Measurements from ENCODE around the gene GPC5. TPM values are rescaled to one million over a fixed set of nuclear protein-coding genes. Genes with fewer than 3 reads are reported as not detected.

The GPC5 gene
- total RNA-seq, 2 donors from 2014 or later = 0.55 to 1.0 TPM

DNA sequence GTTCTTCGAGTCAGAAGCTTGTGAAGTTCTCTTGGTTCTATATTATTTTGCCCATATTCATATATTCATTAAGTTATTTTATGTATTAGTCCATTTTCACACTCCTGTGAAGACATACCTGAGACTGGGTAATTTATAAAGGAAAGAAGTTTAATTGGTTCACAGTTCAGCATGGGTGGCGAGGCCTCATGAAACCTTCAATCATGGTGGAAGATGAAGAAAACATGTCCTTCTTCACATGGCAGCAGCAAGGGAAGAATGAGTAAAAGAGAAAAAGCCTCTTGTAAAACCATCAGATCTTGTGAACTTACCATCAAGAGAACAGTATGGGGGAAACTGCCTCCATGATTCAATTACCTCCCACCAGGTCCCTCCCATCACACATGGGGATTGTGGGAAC lies 182.3 kb downstream of the GPC5 start:
- DNase-seq (ENCODE audit: low spot score) (no peak), ATAC-seq (no peak)
- H3K27me3 Mint-ChIP-seq = no peaks in the 10 kb centered on the region
- peaks cover 8% of the 10 kb centered on the region for H3K9me3 Mint-ChIP-seq
- H3K4me3 Mint-ChIP-seq = no peak overlapping the region
- no peak overlapping the region for H3K27ac Mint-ChIP-seq
- H3K4me1 Mint-ChIP-seq (ENCODE audit: low read depth in 2 of 2) = no peaks in the 10 kb centered on the region
- no peaks in the 10 kb centered on the region for H3K36me3 Mint-ChIP-seq

DNA sequence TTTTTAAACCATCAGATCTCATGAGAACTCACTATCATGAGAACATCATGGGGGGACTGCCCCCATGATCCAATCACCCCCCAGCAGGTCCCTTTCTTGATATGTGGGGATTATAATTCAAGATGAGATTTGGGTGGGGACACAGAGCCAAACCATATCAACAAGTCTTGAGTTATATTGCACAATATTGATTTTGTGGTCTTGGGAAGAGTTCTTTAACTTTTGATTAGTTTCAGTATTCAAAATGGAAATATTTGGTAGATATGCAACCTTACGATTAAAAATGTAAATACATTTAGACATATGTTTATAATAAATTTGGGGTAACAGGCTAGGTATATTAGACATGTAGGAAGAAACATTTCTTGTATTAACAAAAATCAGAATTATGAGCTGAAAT lies 188.2 kb downstream of the GPC5 start:
- H3K9me3 Mint-ChIP-seq = peaks cover 11% of the 10 kb centered on the region
- H3K4me3 Mint-ChIP-seq = no peak overlapping the region
- H3K27me3 Mint-ChIP-seq = no peaks in the 10 kb centered on the region
- ATAC-seq (no peak), DNase-seq (ENCODE audit: low spot score) (no peak)
- H3K4me1 Mint-ChIP-seq (ENCODE audit: low read depth in 2 of 2) = no peaks in the 10 kb centered on the region
- H3K27ac Mint-ChIP-seq = no peak overlapping the region
- H3K36me3 Mint-ChIP-seq = no peaks in the 10 kb centered on the region

DNA sequence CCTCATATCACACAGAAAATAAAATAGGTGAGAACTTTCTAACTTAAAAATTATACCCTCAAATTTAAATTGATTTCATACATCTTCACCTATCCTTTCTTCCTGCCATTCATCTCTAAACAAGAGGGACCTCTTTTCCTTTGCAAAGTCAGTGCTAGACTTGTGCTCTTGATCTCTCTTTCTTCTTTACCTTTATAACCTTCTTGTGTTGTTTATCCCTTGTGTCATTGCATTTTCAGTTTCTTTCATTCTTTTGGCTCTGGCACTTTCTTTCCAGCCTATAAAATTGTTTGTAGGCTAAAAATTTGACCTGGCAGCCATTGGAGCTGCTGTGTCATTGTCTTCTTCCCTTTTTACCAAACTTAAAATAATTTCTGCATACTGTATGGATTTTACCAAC lies 190.1 kb downstream of the GPC5 start:
- Mint-ChIP-seq H3K4me1 (ENCODE audit: low read depth in 2 of 2) (no peaks in the 10 kb centered on the region), H3K4me3 (no peak overlapping the region), H3K27me3 (no peaks in the 10 kb centered on the region), H3K9me3 (peaks cover 8% of the 10 kb centered on the region), H3K27ac (no peak overlapping the region), H3K36me3 (no peaks in the 10 kb centered on the region)
- DNase-seq (ENCODE audit: low spot score) (no peak), ATAC-seq (no peak)

DNA sequence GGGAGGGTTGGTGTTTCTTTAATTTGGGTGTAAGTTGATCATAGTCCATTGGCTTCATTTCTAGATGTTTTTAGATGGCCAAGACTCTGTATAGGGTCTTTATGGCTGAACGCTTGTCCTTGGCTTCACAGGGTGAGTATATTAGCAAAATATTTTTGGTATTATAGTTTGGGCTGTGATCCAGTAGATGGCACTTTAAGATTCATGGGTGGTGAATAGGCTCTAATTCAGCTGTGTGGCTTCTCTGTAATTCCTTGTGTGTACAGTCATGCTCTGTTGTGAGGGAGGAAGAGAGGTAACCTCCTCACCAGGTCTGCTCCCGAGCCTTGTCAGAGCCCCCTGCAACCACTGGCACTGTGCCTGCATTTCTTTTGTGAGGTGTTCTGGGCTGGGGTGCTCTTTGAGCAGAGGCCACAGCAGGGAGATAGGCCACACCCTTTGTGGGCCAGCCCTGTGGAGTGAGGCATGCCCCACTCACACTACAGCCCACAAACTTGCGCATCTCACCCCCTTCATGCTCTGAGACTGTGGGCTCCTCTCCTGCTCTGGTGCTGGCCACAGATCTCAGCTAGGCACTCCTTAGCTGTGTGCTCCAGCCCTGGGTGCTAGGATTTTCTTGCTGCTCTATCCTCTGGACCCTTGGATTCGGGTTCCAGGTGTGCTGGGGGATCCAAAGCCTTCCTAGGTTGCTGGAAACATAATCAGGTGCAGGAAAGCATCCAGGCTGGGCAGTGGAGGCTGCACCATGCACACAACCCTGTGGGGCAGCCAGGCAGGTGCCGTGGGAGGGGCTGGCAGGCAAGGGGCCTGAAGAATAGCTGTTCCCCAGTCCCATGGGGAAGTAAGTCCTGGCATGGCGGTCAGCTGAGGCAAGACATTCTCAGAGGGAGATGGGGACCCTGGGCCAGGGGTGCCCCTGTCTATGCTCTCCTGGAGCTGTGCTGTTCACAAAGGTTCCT lies 193.9 kb downstream of the GPC5 start:
- ATAC-seq (peak in 1 of 2 donors; percentile 36), DNase-seq (ENCODE audit: low spot score) (no peak)
- Mint-ChIP-seq H3K36me3 (no peaks in the 10 kb centered on the region), H3K4me1 (ENCODE audit: low read depth in 2 of 2) (no peaks in the 10 kb centered on the region), H3K27me3 (no peaks in the 10 kb centered on the region), H3K4me3 (no peak overlapping the region), H3K9me3 (peaks cover 10% of the 10 kb centered on the region), H3K27ac (no peak overlapping the region)

DNA sequence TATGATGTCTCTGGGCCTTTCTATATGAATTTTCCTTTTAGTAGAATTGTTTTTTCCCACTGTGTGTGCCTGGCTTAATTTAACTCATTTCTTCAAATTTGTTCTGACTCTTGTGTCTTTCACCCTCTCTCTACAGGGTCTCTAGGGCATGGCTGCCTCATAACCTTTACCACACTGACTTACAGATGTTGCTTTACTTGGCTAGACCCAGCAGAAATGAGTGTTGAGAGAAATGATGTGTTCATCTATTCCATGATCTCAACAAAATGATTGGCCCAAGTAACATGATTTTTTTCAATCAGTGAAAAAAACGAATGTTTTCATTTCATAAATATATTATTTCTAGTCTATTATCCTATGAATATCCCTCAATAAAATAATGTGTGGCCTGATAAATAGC lies 195.0 kb downstream of the GPC5 start:
- H3K9me3 Mint-ChIP-seq = peaks cover 10% of the 10 kb centered on the region
- H3K36me3 Mint-ChIP-seq = no peaks in the 10 kb centered on the region
- H3K4me3 Mint-ChIP-seq = no peak overlapping the region
- ATAC-seq (no peak), DNase-seq (ENCODE audit: low spot score) (no peak)
- no peaks in the 10 kb centered on the region for H3K27me3 Mint-ChIP-seq
- H3K27ac Mint-ChIP-seq = no peak overlapping the region
- no peaks in the 10 kb centered on the region for H3K4me1 Mint-ChIP-seq (ENCODE audit: low read depth in 2 of 2)

DNA sequence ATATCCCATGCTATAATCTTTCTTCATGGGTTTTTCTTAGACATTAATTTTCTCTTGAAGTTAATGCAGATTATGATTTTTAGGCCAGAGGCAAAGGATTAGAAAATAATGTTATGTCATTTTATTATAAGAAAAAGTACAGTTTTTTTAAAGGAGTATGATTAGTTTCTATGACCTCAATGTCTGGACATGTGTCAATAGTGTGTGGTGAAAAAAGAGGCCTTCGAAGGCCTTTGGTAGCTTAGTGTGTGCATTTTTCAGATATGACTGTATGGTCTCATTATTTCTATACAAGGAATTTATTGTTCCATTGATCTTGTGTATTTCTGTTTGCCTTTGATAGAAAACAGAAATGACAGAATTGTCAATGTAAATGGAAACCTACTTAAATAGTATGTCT lies 195.6 kb downstream of the GPC5 start:
- Mint-ChIP-seq H3K27ac (no peak overlapping the region), H3K4me3 (no peak overlapping the region)

DNA sequence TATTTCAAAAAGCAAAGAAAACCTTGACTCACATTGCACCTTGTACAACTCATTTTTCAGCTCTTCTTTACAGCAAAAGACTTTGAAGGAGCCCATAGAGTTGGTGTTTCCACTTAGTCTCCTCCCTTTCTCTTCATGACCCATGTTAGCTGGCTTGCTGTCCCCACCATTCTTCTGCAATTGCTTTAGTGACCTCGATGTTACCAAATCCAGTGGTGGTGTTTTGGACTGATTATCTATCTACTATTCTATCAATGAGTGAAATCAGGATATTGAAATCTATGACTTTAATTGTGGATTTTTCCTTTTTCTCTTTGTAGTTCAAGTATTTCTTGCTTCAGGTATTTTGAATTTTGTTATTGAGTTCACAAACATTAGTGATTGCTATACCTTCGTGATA lies 197.3 kb downstream of the GPC5 start:
- Mint-ChIP-seq H3K9me3 (peaks cover 7% of the 10 kb centered on the region), H3K27ac (no peak overlapping the region), H3K36me3 (no peaks in the 10 kb centered on the region), H3K27me3 (no peaks in the 10 kb centered on the region), H3K4me1 (ENCODE audit: low read depth in 2 of 2) (no peaks in the 10 kb centered on the region), H3K4me3 (no peak overlapping the region)
- DNase-seq (ENCODE audit: low spot score) = no peak
- ATAC-seq = no peak

More for the DNA sequence above, 195.6 kb downstream of the GPC5 start:
- no peaks in the 10 kb centered on the region for H3K27me3 Mint-ChIP-seq
- H3K9me3 Mint-ChIP-seq = peaks cover 10% of the 10 kb centered on the region
- DNase-seq (ENCODE audit: low spot score) = no peak
- no peaks in the 10 kb centered on the region for H3K36me3 Mint-ChIP-seq
- no peak for ATAC-seq
- H3K4me1 Mint-ChIP-seq (ENCODE audit: low read depth in 2 of 2) = no peaks in the 10 kb centered on the region

DNA sequence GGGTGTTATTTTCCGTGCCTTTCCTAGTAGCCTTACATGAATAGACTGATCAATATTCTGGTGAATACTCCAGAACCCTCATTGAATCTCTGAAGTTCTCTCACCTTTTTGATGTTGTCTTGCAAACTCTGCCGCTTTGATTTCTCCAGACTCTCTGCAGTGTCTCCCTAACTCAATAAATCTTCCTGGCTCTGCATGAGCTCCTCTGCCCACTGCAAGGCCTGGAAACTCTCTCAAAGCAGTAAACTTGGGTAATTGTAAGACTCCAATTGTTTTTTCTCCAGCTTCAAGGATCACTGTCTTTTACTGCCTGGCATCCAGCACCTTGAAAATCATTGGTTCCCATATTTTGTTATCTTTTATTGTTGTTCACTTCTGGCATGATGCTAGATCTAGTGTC lies 198.4 kb downstream of the GPC5 start:
- Mint-ChIP-seq H3K27ac (no peak overlapping the region), H3K4me1 (ENCODE audit: low read depth in 2 of 2) (no peaks in the 10 kb centered on the region), H3K9me3 (peaks cover 4% of the 10 kb centered on the region), H3K27me3 (no peaks in the 10 kb centered on the region), H3K36me3 (no peaks in the 10 kb centered on the region), H3K4me3 (no peak overlapping the region)
- ATAC-seq = no peak
- DNase-seq (ENCODE audit: low spot score) = no peak

DNA sequence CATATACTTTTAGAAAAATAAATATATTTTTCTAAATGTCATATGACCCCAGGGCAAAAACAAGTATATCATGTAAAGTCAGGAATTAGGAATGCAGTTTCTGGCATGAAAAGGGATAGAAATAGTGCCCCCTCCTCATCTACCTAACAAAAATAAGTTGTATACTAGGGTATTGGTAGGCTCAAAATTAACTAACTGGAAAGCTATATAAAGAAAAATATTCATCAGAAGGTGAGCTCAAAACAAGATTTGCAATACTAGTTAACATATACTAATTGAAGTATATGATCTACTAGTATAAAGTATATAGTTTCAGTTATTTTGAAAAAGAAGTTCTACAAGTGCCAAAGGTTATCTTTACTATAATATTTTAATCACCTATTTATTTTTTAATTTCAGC lies 200.2 kb downstream of the GPC5 start:
- Mint-ChIP-seq H3K36me3 (no peaks in the 10 kb centered on the region), H3K27ac (no peak overlapping the region), H3K9me3 (peaks cover 12% of the 10 kb centered on the region), H3K27me3 (no peaks in the 10 kb centered on the region), H3K4me3 (no peak overlapping the region), H3K4me1 (ENCODE audit: low read depth in 2 of 2) (no peaks in the 10 kb centered on the region)
- DNase-seq (ENCODE audit: low spot score) (no peak), ATAC-seq (no peak)

DNA sequence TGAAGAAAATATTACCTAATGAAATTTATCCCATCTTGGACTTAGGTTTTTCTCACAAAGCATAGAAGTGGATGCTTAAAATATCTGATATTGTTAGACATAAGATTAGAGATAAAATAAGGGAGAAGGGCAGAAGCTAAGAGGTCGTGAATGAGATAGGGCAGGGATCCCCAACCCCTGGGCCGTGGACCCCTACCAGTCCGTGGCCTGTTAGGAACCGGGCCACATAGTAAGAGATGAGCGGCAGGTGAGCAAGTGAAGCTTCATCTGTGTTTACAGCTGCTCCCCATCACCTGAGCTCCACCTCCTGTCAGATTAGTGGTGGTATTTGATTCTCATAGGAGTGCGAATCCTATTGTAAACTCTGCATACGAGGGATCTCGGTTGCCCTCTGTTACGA lies 202.9 kb downstream of the GPC5 start:
- ATAC-seq (no peak), DNase-seq (ENCODE audit: low spot score) (no peak)
- no peaks in the 10 kb centered on the region for H3K36me3 Mint-ChIP-seq
- no peak overlapping the region for H3K27ac Mint-ChIP-seq
- no peaks in the 10 kb centered on the region for H3K4me1 Mint-ChIP-seq (ENCODE audit: low read depth in 2 of 2)
- peaks cover 12% of the 10 kb centered on the region for H3K9me3 Mint-ChIP-seq
- H3K27me3 Mint-ChIP-seq = no peaks in the 10 kb centered on the region
- no peak overlapping the region for H3K4me3 Mint-ChIP-seq

DNA sequence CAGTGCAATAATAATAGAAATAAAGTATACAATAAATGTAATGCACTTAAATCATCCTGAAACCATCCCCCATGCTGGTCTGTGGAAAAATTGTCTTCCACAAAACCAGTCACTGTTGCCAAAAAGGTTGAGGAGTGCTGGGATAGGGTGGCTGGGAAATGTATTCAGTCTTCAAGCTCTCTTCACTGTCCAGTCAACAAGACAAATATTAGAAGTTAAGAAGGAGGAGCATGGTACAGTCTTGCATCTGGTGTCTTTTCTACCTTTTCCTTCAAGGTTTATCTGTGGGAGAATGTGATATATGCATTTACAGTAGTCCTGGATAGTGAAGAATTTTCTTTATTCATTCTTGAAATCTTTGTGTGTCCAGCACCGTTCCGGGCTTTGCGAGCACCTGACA lies 203.4 kb downstream of the GPC5 start:
- no peak for ATAC-seq
- Mint-ChIP-seq H3K4me1 (ENCODE audit: low read depth in 2 of 2) (no peaks in the 10 kb centered on the region), H3K27ac (no peak overlapping the region), H3K27me3 (no peaks in the 10 kb centered on the region), H3K9me3 (peaks cover 11% of the 10 kb centered on the region), H3K36me3 (no peaks in the 10 kb centered on the region), H3K4me3 (no peak overlapping the region)
- DNase-seq (ENCODE audit: low spot score) = no peak

DNA sequence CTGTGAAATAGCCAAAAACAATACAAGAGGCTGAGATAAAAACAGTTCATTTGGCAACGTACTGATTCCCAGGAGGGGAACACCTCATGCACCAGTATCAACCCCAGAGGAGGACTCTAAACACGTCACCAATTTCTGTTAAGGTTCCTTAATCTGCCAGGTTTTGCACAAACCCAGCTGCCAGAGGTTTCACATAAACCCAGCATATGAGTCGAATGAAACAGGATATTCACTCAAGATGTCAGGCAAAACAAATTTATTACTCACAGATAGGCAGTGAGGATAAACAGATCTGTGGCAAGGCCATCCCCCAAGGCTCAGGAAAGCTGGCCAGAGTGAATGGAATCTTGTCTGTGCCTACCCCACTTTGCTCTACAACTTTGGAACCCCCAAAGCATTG lies 210.9 kb downstream of the GPC5 start:
- Mint-ChIP-seq H3K27ac (no peak overlapping the region), H3K9me3 (peaks cover 9% of the 10 kb centered on the region), H3K27me3 (no peaks in the 10 kb centered on the region), H3K36me3 (no peaks in the 10 kb centered on the region), H3K4me3 (no peak overlapping the region), H3K4me1 (ENCODE audit: low read depth in 2 of 2) (no peaks in the 10 kb centered on the region)
- ATAC-seq (no peak), DNase-seq (ENCODE audit: low spot score) (no peak)

DNA sequence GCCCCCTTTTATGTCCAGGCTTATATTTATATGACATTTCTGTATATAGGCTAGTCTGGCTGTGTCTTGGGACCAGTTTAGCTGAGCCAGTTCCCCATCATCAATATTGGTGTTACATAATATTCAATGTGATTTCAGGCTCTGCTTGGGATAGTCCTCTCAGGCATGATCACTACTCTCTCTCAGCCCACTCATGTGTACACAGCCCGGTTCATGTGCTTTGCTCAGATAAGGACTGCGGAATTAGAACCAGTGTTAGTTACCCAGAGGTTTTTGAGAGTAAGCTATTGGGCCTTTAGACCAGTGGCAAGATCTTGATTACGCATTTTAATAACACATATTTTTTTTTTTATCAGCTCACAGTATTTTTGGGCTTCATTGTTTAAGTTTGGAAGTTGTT lies 219.9 kb downstream of the GPC5 start:
- no peaks in the 10 kb centered on the region for H3K27me3 Mint-ChIP-seq
- H3K27ac Mint-ChIP-seq = no peak overlapping the region
- H3K4me3 Mint-ChIP-seq = no peak overlapping the region
- DNase-seq (ENCODE audit: low spot score) (no peak), ATAC-seq (no peak)
- no peaks in the 10 kb centered on the region for H3K36me3 Mint-ChIP-seq
- peaks cover 20% of the 10 kb centered on the region for H3K9me3 Mint-ChIP-seq
- H3K4me1 Mint-ChIP-seq (ENCODE audit: low read depth in 2 of 2) = no peaks in the 10 kb centered on the region

DNA sequence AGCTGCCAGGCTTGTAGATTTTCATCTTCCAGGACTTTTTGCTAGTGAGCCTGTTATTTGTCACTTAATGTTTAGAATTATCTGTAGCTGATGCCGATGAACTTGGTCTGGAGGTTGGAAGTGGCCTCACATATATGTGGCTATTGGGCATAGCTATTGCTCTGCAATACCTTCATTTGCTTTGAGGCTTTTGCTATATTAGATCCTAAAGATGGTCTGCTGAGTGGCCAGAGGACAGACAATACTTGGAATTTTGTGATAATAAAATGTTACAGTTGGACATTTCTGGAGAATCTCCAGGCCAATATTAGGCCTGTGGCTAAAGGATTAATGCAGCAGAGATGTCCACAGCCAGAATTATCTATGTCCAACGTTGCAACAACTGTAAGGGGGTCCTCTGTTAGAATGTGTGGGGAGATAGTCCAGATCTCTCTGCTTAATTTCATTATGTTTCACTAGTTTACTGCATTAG lies 222.3 kb downstream of the GPC5 start:
- peaks cover 13% of the 10 kb centered on the region for H3K9me3 Mint-ChIP-seq
- DNase-seq (ENCODE audit: low spot score) (no peak), ATAC-seq (no peak)
- no peaks in the 10 kb centered on the region for H3K4me1 Mint-ChIP-seq (ENCODE audit: low read depth in 2 of 2)
- no peaks in the 10 kb centered on the region for H3K36me3 Mint-ChIP-seq
- no peak overlapping the region for H3K27ac Mint-ChIP-seq
- H3K4me3 Mint-ChIP-seq = no peak overlapping the region
- H3K27me3 Mint-ChIP-seq = no peaks in the 10 kb centered on the region

DNA sequence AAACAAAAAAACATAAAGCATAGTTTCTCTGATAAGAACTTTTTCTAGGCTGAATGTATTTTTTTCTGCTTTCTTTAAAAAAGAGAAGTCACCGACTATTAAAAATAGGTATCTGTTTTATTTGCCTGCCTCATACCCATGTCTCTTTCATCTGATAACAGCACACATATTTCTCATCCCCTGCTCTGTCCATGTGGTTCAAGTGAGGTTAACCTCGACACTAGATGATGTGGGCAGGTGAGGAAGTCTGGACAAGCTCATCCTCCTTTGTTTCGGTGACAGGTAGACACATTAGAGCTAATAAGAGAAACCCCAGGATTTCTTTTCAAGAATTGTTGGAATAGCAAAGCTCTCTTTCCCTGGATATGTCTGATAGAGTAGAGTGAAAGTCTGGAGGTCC lies 222.7 kb downstream of the GPC5 start:
- ATAC-seq (no peak), DNase-seq (ENCODE audit: low spot score) (no peak)
- Mint-ChIP-seq H3K27ac (no peak overlapping the region), H3K27me3 (no peaks in the 10 kb centered on the region), H3K9me3 (peaks cover 13% of the 10 kb centered on the region), H3K36me3 (no peaks in the 10 kb centered on the region), H3K4me3 (no peak overlapping the region), H3K4me1 (ENCODE audit: low read depth in 2 of 2) (no peaks in the 10 kb centered on the region)
